PC-3 (cell line): ENCODE data around the gene HLA-A.
A peak's percentile ranks its signal among the peaks of the same experiment; 100 is the strongest.

Source experiments
- CTCF ChIP-seq: fragments of 300-600 bp; sonication (generic); conservative IDR thresholded peaks from 2 replicates; pipeline ENCODE4 v1.5.1; 2017; ENCODE audit warnings: antibody characterized with exemption, low read depth, mild to moderate bottlenecking, low read length
- EZH2 ChIP-seq: fragments of 300-600 bp; sonication (generic); IDR thresholded peaks from one replicate; pipeline ENCODE4 v1.6.1; 2017; ENCODE audit warnings: antibody characterized with exemption, mild to moderate bottlenecking, low read length; ENCODE audit not compliant: unreplicated experiment

DNA sequence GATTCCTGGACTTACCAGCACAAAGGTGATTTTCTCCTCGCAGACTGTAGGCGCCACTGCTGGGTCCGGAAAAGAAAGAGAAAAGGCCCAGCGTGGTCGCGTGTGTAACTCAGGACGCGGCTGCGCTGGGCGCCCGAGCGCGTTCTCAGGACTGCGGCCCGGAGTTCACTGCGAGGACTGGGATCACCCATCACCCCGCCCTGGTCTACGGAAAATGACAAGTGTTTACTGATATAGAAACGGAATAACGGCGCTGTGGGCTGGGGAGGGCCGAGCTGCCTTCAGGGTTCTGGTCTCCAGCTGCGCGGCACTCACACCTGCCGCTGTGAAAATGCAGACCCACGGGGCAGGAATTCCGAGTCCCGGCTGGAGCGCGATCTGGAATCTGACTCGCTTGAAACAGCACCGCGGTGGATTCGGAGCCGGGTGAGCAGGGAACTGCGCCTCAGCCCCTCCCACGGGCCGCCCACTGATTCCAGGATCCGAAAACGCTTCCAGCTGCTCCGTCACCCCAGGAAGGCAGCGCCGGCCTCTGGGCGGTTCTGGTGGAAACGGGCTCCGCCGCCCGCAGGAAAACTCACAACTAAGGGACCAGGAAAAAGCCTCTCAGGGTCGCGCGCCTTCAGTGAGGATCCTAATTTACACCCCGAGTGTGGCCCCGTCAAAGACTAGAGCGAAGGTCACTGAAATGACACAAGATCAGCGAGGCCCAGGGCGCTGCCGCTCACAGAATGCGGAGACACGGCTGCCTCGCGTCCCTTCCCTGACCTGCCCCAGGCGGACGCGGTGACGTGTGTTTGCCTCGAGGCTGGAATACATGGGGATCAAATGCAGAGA lies 34.5 kb downstream of the HLA-A start:
- TF ChIP-seq CTCF (peak; percentile 41), EZH2 (no peak)
